ENCODE results near the gene SLC27A4. TPM values are rescaled to one million over a fixed set of nuclear protein-coding genes. Genes with fewer than 3 reads are reported as not detected.

SLC27A4 gene
- total RNA-seq, result 10 to 100 TPM; 19.2 to 21.5 TPM

GRCh38 chr9:128339761-128340690 is at the start of gene SLC27A4:
TSS of gene SLC27A4 (plus strand) at chr9:128340527. CDS start at chr9:128343133, 2,606 bp downstream.
- WGBS, result 6% methylated on average over 54 of the region's 75 CpGs
- TF ChIP-seq CTCF (IDR thresholded peaks at IDR 0.05), result peak in 1 of 4 experiments; percentile 34
- no peak for TF ChIP-seq POLR2AphosphoS5 (IDR thresholded peaks at IDR 0.05)
- no peaks in the 10 kb centered on the region for H3K9me3 ChIP-seq
- H3K27me3 ChIP-seq (replicated peaks; ENCODE audit: insufficient read depth), result no peaks in the 10 kb centered on the region
- H3K4me3 ChIP-seq, result peak within 1 kb of the TSS; percentile 60 to 72
- peak; percentile 73 for DNase-seq (ENCODE audit: low spot score)
- no peaks in the 10 kb centered on the region for H3K36me3 ChIP-seq
- intact Hi-C loops (cut with DNase I), result no loop called here
- H3K27ac ChIP-seq, result peak within 1 kb of the TSS; percentile 83 to 86
- no peaks in the 10 kb centered on the region for H3K4me1 ChIP-seq (replicated peaks)

- H3K36me3 ChIP-seq, result peaks cover 0 to 3% of the 10 kb centered on the region in 2 donors
- no peak for DNase-seq (ENCODE audit: low spot score)
- H3K4me3 ChIP-seq, result no peak overlapping the region
- intact Hi-C loops (cut with DNase I), result no loop called here
- H3K4me1 ChIP-seq (replicated peaks), result no peaks in the 10 kb centered on the region
- no peak overlapping the region for H3K27ac ChIP-seq
- no peaks in the 10 kb centered on the region for H3K9me3 ChIP-seq
- H3K27me3 ChIP-seq (replicated peaks; ENCODE audit: insufficient read depth), result no peaks in the 10 kb centered on the region
- TF ChIP-seq POLR2A (IDR thresholded peaks at IDR 0.05), result no peak
- TF ChIP-seq POLR2AphosphoS5 (IDR thresholded peaks at IDR 0.05), result no peak
- WGBS, result 92% methylated on average over 3 of the region's 3 CpGs
Measured at GRCh38 chr9:128292009-128292408, 48.3 kb upstream of the SLC27A4 start.

- 95% methylated on average over 4 of the region's 4 CpGs for WGBS
- no peak for DNase-seq (ENCODE audit: low spot score)
- H3K9me3 ChIP-seq, result no peaks in the 10 kb centered on the region
- intact Hi-C loops (cut with DNase I), result no loop called here
- H3K27ac ChIP-seq, result no peak overlapping the region
- no peak overlapping the region for H3K4me3 ChIP-seq
- no peaks in the 10 kb centered on the region for H3K27me3 ChIP-seq (replicated peaks; ENCODE audit: insufficient read depth)
- TF ChIP-seq POLR2AphosphoS5 (IDR thresholded peaks at IDR 0.05) (no peak), CTCF (IDR thresholded peaks at IDR 0.05) (no peak), POLR2A (IDR thresholded peaks at IDR 0.05) (no peak)
- no peaks in the 10 kb centered on the region for H3K4me1 ChIP-seq (replicated peaks)
- H3K36me3 ChIP-seq, result peaks cover 0 to 3% of the 10 kb centered on the region in 2 donors
Measured at GRCh38 chr9:128293091-128293490, 47.2 kb upstream of the SLC27A4 start.

GRCh38 chr9:128294142-128294541 is 46.2 kb upstream of the SLC27A4 start:
- Histone ChIP-seq H3K9me3 (no peaks in the 10 kb centered on the region), H3K4me3 (no peak overlapping the region), H3K27ac (no peak overlapping the region), H3K36me3 (no peaks in the 10 kb centered on the region), H3K4me1 (replicated peaks) (no peaks in the 10 kb centered on the region), H3K27me3 (replicated peaks; ENCODE audit: insufficient read depth) (no peaks in the 10 kb centered on the region)
- TF ChIP-seq POLR2A (IDR thresholded peaks at IDR 0.05) (no peak), POLR2AphosphoS5 (IDR thresholded peaks at IDR 0.05) (no peak), CTCF (IDR thresholded peaks at IDR 0.05) (no peak)
- intact Hi-C loops (cut with DNase I), result no loop called here
- WGBS, result 71% methylated on average over 4 of the region's 4 CpGs
- no peak for DNase-seq (ENCODE audit: low spot score)

GRCh38 chr9:128296340-128297220 is 43.7 kb upstream of the SLC27A4 start:
- Histone ChIP-seq H3K27me3 (replicated peaks; ENCODE audit: insufficient read depth) (no peaks in the 10 kb centered on the region), H3K27ac (no peak overlapping the region), H3K9me3 (no peaks in the 10 kb centered on the region), H3K4me3 (no peak overlapping the region), H3K36me3 (no peaks in the 10 kb centered on the region), H3K4me1 (replicated peaks) (no peaks in the 10 kb centered on the region)
- TF ChIP-seq CTCF (IDR thresholded peaks at IDR 0.05) (no peak), POLR2A (IDR thresholded peaks at IDR 0.05) (no peak), POLR2AphosphoS5 (IDR thresholded peaks at IDR 0.05) (no peak)
- intact Hi-C loops (cut with DNase I), result no loop called here
- 87% methylated on average over 16 of the region's 16 CpGs for WGBS
- DNase-seq (ENCODE audit: low spot score), result no peak
